ENCODE measurements around the gene NEURL1.

NEURL1 gene

GRCh38 chr10:103558911-103559310, 65.4 kb downstream of the NEURL1 start:
- no peak overlapping the region for H3K27ac ChIP-seq
- in situ Hi-C loops (cut with HindIII; ENCODE audit: low pct_ligation_motif_present, low sequenced_read_pairs), result no loop called here
- no peak overlapping the region for H3K4me3 ChIP-seq (ENCODE audit: low read depth, low read length)
- peaks cover 54% of the 10 kb centered on the region for H3K27me3 ChIP-seq (replicated peaks)
- DNase-seq, result no peak
- no peaks in the 10 kb centered on the region for H3K36me3 ChIP-seq (replicated peaks)
- TF ChIP-seq CTCF (IDR thresholded peaks at IDR 0.05; ENCODE audit: low read depth, low read length, missing control alignments), result no peak

GRCh38 chr10:103559776-103560175, 66.3 kb downstream of the NEURL1 start:
- Histone ChIP-seq H3K27me3 (replicated peaks) (peaks cover 53% of the 10 kb centered on the region), H3K36me3 (replicated peaks) (no peaks in the 10 kb centered on the region), H3K4me3 (ENCODE audit: low read depth, low read length) (no peak overlapping the region), H3K27ac (no peak overlapping the region)
- in situ Hi-C loops (cut with HindIII; ENCODE audit: low pct_ligation_motif_present, low sequenced_read_pairs), result no loop called here
- TF ChIP-seq CTCF (IDR thresholded peaks at IDR 0.05; ENCODE audit: low read depth, low read length, missing control alignments), result no peak
- no peak for DNase-seq

- DNase-seq, result no peak
- TF ChIP-seq CTCF (IDR thresholded peaks at IDR 0.05; ENCODE audit: low read depth, low read length, missing control alignments), result no peak
- no peaks in the 10 kb centered on the region for H3K36me3 ChIP-seq (replicated peaks)
- peaks cover 47% of the 10 kb centered on the region for H3K27me3 ChIP-seq (replicated peaks)
- in situ Hi-C loops (cut with HindIII; ENCODE audit: low pct_ligation_motif_present, low sequenced_read_pairs), result no loop called here
- no peak overlapping the region for H3K27ac ChIP-seq
- no peak overlapping the region for H3K4me3 ChIP-seq (ENCODE audit: low read depth, low read length)
Observed at GRCh38 chr10:103560886-103561285, 67.4 kb downstream of the NEURL1 start.

GRCh38 chr10:103562383-103562782, 68.9 kb downstream of the NEURL1 start:
- Histone ChIP-seq H3K36me3 (replicated peaks) (no peaks in the 10 kb centered on the region), H3K27ac (no peak overlapping the region), H3K27me3 (replicated peaks) (peaks cover 40% of the 10 kb centered on the region), H3K4me3 (ENCODE audit: low read depth, low read length) (no peak overlapping the region)
- in situ Hi-C loops (cut with HindIII; ENCODE audit: low pct_ligation_motif_present, low sequenced_read_pairs), result no loop called here
- TF ChIP-seq CTCF (IDR thresholded peaks at IDR 0.05; ENCODE audit: low read depth, low read length, missing control alignments), result no peak
- DNase-seq, result no peak

GRCh38 chr10:103563231-103564115, 70.0 kb downstream of the NEURL1 start:
- no peak overlapping the region for H3K4me3 ChIP-seq (ENCODE audit: low read depth, low read length)
- no peaks in the 10 kb centered on the region for H3K36me3 ChIP-seq (replicated peaks)
- H3K27ac ChIP-seq, result no peak overlapping the region
- DNase-seq, result no peak
- no peak for TF ChIP-seq CTCF (IDR thresholded peaks at IDR 0.05; ENCODE audit: low read depth, low read length, missing control alignments)
- peaks cover 42% of the 10 kb centered on the region for H3K27me3 ChIP-seq (replicated peaks)
- in situ Hi-C loops (cut with HindIII; ENCODE audit: low pct_ligation_motif_present, low sequenced_read_pairs), result no loop called here
